A673 (cell line): ENCODE data around the gene ALDOC. TPM values are rescaled to one million over a fixed set of nuclear protein-coding genes. Genes with fewer than 3 reads are reported as not detected.
A peak's percentile ranks its signal among the peaks of the same experiment; 100 is the strongest.

Experiments used
- BruUV-seq: library from RNA; stranded (reverse); fragments of 400-500 nt; replicated peaks from 2 replicates; lab custom pipeline; 2021; lab: Mats Ljungman, UMichigan
- CTCF ChIA-PET: fragments of 300-600 bp; sonication (Branson Sonifier 250); formaldehyde crosslinking; loops from one replicate; lab custom pipeline; 2022; ENCODE audit warnings: antibody characterized with exemption; lab: Charles Lee
- POLR2A ChIA-PET: fragments of 300-600 bp; sonication (Branson Sonifier 250); formaldehyde crosslinking; loops from one replicate; lab custom pipeline; 2022; ENCODE audit warnings: antibody characterized with exemption; ENCODE audit not compliant: low non-redundant PET; lab: Charles Lee
- DNase-seq: peaks from one replicate; pipeline ENCODE4 v3.0.0-alpha.2; 2015; ENCODE audit warnings: low spot score
- H3K27ac ChIP-seq: fragments of 200-600 bp; sonication (generic); 2 replicates; pipeline ENCODE4 v1.5.1; 2016; ENCODE audit warnings: mixed run types, low read depth, mild to moderate bottlenecking, mixed read lengths, antibody characterized with exemption, low read length; ENCODE audit not compliant: poor library complexity, severe bottlenecking
- H3K27me3 ChIP-seq: fragments of 200-600 bp; sonication (generic); replicated peaks from 2 replicates; pipeline ENCODE4 v1.6.1; 2017; ENCODE audit warnings: mixed run types, low read depth, mild to moderate bottlenecking, mixed read lengths, antibody characterized with exemption, low read length; ENCODE audit not compliant: insufficient read depth, poor library complexity
- H3K36me3 ChIP-seq: fragments of 200-600 bp; sonication (generic); 2 replicates; pipeline ENCODE4 v1.6.1; 2016; ENCODE audit warnings: mixed run types, mild to moderate bottlenecking, mixed read lengths, antibody characterized with exemption, low read length; ENCODE audit not compliant: insufficient read depth, poor library complexity, severe bottlenecking
- H3K4me1 ChIP-seq: fragments of 200-600 bp; sonication (generic); 2 replicates; pipeline ENCODE4 v1.6.1; 2017; ENCODE audit warnings: mixed run types, mild to moderate bottlenecking, mixed read lengths, antibody characterized with exemption, low read length; ENCODE audit not compliant: insufficient read depth, poor library complexity, severe bottlenecking
- H3K4me3 ChIP-seq: fragments of 200-600 bp; sonication (generic); 2 replicates; pipeline ENCODE4 v1.5.1; 2016; ENCODE audit warnings: low read depth, mixed run types, mild to moderate bottlenecking, mixed read lengths, low read length; ENCODE audit not compliant: poor library complexity, severe bottlenecking
- H3K9me3 ChIP-seq: fragments of 200-600 bp; sonication (generic); 2 replicates; pipeline ENCODE4 v1.6.1; 2016; ENCODE audit warnings: mixed run types, low read depth, mild to moderate bottlenecking, mixed read lengths, antibody characterized with exemption, low read length; ENCODE audit not compliant: poor library complexity, severe bottlenecking
- CTCF ChIP-seq: fragments of 300-800, 200-600 bp; sonication (generic); conservative IDR thresholded peaks from 2 replicates; pipeline ENCODE4 v1.5.1; 2017; ENCODE audit warnings: low read depth, mild to moderate bottlenecking, antibody characterized with exemption, low read length, moderate library complexity, mixed read lengths
- EZH2 ChIP-seq: fragments of 200-600 bp; sonication (generic); IDR thresholded peaks from 2 replicates; pipeline ENCODE4 v1.6.1; 2017; ENCODE audit warnings: borderline replicate concordance, low read depth, mild to moderate bottlenecking, mixed read lengths, antibody characterized with exemption, low read length; ENCODE audit not compliant: poor library complexity, severe bottlenecking
- intact Hi-C: fragments of 100-400 bp; cut with micrococcal nuclease; formaldehyde crosslinking; loops from one replicate; pipeline ENCODE4 v1.10.0; 2022; ENCODE audit not compliant: unreplicated experiment
- total RNA-seq: library from RNA; stranded (reverse); gene quantifications from 2 replicates; pipeline ENCODE4 v1.2.3, GENCODE V29; 2021

ALDOC gene
- total RNA-seq, 1 experiment from 2014 or later = 9.7 TPM

DNA sequence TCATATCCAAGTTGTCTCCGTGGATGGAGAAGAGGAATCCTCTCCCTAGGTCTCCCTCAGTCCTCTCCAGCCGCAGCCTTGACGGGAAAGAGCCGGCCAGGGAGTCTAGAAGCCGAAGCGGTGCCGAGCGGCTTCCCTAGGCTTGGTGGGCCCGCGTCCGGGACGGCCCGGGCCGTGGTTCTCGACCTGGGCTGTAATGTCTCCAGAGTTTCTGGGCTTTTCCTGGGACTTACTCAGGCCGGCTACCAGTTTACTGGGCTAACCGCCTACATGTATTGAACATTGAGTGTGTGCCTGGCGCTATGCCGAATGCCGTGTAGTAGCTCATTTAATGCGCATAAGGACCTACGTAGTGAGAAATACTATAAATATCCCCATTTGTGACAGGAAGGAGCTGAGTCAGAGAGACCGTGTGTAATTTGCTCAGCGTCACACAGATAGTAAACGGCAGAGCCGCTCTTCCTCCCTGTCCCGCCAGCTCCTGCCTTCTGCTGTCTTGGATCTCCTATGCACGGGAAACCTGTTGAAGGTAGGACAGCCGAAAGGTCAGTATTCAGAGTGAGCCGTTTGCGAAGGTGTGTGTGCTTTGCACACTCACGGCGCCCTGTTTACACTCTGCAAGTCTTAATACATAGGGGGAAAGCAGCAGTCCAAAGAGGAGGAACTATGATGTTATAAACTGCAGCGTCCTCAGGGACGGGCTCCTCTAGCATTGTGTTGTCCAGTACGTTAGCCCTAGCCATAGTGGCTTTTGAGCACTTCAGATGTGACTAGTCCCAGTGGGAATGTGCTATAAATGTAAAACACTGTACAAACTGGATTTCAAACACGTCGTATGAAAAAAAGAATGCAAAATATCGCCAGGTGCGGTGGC, 22.9 kb upstream of the ALDOC start:
- H3K27me3 ChIP-seq = no peaks in the 10 kb centered on the region
- H3K9me3 ChIP-seq = no peaks in the 10 kb centered on the region
- intact Hi-C loops = no loop called here
- TF ChIP-seq EZH2 = no peak
- ChIA-PET POLR2A (no interaction called here), CTCF (interaction anchor here (0.6 kb wide), 1 partner anchor 14 kb away, joined by 3 read pairs; the partner anchor contains the start of gene RSKR)
- peak overlapping the region; percentile 95 for H3K27ac ChIP-seq
- BruUV-seq = TSS peak; percentile 77
- peaks cover 10% of the 10 kb centered on the region for H3K4me1 ChIP-seq
- peak overlapping the region; percentile 96 for H3K4me3 ChIP-seq
- peaks cover 22% of the 10 kb centered on the region for H3K36me3 ChIP-seq
- peak; percentile 91 for DNase-seq

- Histone ChIP-seq H3K27me3 (no peaks in the 10 kb centered on the region), H3K36me3 (peaks cover 28% of the 10 kb centered on the region), H3K27ac (peak within 1 kb of the TSS; percentile 95), H3K9me3 (no peaks in the 10 kb centered on the region), H3K4me1 (peaks cover 10% of the 10 kb centered on the region), H3K4me3 (peak within 1 kb of the TSS; percentile 96)
- DNase-seq = peak; percentile 96
- BruUV-seq = no TSS peak
- POLR2A ChIA-PET = no interaction called here
- TF ChIP-seq EZH2 (no peak), CTCF (no peak)
- CTCF ChIA-PET = interaction anchor here (0.6 to 1.2 kb wide), 2 partner anchors 14 to 15 kb away, joined by 3 read pairs; partner anchors contain the start of gene RSKR
- intact Hi-C loops = no loop called here
Measured at GRCh38 chr17:28598799-28599310, 22.2 kb upstream of the ALDOC start, which contains the start of gene SPAG5. Gene SPAG5 (minus strand): TSS chr17:28599025. CDS start chr17:28598946, 79 bp downstream.

DNA sequence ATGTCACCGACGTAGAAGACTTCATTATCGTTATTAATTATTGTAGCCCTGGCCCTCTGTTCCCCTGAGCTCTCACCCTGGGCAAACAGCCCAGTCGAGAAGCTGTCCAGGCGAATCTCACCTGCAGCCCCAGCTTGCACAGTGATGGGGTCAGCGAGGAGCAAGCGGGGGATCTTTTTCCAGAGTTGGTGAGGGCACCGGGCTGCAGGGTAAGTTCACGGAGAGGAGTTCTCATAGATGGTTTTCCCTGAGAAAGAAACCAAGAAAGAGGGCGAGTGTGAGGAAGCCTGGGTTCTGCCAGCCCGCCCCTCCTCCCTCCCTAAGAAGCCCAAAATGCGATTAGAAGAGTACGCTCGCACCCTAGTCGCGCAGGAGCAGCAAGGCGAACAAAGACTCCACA, 21.7 kb upstream of the ALDOC start:
- Histone ChIP-seq H3K9me3 (no peaks in the 10 kb centered on the region), H3K27ac (peak overlapping the region; percentile 95), H3K36me3 (peaks cover 32% of the 10 kb centered on the region), H3K4me1 (peaks cover 10% of the 10 kb centered on the region), H3K27me3 (no peaks in the 10 kb centered on the region), H3K4me3 (peak overlapping the region; percentile 96)
- intact Hi-C loops = no loop called here
- ChIA-PET CTCF (interaction anchor here (1.0 to 1.2 kb wide), 2 partner anchors 15 to 49 kb away, joined by 3 read pairs; no protein-coding TSS in a partner anchor), POLR2A (no interaction called here)
- BruUV-seq = TSS peak; percentile 63
- TF ChIP-seq EZH2 (no peak), CTCF (no peak)
- DNase-seq = no peak
